CD4-positive, alpha-beta T cell treated with Interleukin-17A for 1 hour (primary cell): ENCODE measurements around the gene CHRNA9.

Experiments
- DNase-seq: peaks from one replicate; pipeline ENCODE4 v3.0.0-alpha.2; 2020

CHRNA9 gene

DNA sequence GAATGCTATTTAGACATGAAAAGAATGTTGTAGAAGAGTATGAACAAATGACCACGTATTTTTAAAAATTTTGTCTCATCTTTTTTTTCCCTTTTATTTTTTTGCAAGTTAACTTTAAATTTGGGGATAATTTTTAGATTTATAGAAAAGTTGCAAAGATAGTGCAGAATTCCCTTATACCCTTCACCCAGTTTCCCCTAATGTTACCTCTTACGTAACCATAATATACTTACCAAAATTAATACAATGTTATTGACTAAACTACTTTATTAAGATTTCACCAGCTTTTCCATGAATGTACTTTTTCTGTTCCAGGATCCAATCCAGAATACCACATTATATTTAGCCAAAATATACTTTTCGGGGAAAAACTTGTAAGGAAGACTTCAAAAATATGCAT is 12.3 kb downstream of the CHRNA9 start:
- DNase-seq, result no peak

- DNase-seq, result no peak
These were observed 12.9 kb downstream of the CHRNA9 start for GRCh38 chr4:40348000-40348399.

DNA sequence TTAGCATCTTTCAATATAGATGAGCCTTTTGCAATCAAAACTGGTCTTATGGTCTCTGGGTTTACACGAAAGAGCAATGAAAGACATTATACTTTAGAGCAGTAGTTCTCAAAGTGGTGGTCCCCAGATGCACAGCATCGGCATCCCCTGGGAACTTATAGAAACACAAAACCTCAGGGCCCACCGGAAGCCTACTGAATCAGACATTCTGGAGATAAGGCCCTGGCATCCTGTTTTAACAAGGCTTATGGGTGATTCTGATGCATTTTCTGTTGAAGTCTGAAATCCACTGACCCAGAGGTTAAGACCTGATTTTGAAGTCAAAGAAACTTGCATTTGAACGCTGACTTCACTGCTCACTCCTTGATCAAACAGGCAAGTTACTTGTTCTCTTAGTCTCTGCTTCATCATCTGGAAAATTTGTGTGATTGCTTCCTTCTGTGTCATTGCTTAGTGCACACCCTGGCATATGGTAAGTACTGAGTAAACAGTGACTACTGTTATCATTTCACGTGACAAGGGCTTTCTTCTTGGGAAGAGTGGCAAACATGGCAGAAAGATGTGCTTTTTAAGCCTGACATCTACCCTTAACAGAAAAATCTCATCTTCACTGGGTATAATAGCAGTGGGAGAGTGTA is 14.5 kb downstream of the CHRNA9 start:
- DNase-seq, result no peak

GRCh38 chr4:40350627-40351227 is 15.6 kb downstream of the CHRNA9 start:
- DNase-seq, result no peak

GRCh38 chr4:40354158-40354557 is 19.0 kb downstream of the CHRNA9 start:
- no peak for DNase-seq

- DNase-seq, result no peak
These were observed 20.0 kb downstream of the CHRNA9 start for GRCh38 chr4:40355131-40355530.

- no peak for DNase-seq
These were observed 22.6 kb downstream of the CHRNA9 start for GRCh38 chr4:40357738-40358137.

DNA sequence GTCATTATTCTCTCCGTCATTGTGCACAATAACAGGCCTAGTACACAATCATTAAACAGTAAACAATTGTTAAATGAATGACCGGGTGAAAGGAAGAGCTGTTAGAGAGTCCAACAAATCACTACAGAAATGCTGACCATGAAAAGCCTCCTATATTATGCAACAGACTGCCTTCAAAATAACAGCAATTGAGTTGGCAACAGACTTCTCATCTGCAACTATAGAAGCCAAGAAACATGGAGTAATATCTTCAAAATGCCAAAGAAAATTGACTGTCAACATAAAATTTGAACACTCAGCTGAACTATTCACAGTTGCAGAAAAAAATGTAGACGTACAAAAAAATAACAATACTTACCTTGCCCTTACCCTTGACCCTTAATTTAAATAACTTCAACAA is 26.2 kb downstream of the CHRNA9 start:
- DNase-seq, result no peak

DNA sequence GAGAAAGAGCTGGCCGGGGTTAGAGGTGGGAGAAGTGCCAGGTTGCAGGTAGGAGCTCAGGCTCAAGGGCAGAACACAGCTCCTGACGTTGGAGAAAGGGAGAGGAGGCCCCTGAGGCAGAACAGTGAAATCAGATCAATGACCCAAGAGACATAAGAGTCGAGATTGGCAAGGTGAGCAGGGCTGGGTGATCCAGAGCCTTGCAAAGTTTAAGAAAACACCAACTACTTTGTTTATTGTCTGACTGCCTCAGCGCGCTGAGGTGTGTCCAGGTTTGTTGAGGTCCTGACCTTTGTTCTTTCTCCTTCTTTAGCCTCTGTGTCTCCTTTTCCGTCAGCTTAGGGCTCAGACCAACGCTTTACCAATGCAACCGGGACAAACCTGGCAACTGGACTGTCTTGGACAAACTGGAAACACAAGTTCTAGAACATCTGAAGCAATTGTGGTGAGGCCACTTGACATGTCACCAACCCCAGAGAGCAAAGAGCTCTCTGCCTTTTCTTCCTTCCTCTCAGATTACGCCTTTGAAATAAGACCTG is 28.3 kb downstream of the CHRNA9 start:
- DNase-seq, result no peak

GRCh38 chr4:40363945-40364344 is 28.8 kb downstream of the CHRNA9 start:
- DNase-seq, result no peak

DNA sequence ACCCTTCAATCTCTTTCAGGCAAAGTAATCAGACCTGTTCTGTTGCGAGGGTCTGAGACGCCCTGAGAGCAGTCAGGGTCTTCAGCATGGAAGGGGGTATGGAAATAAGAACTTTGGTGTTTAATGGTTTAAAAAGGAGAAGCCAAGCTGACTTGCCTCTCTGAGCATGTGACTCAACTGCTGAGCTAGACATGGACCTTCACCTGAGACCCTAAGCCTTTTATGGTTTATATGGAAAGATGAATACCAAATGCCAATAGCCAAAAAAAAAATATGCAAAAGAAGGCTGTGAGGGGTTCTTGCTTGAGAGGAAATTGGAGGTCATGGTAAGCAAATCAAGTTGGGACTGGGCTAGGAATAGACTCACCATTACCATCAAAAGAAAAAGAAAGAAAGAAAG is 30.6 kb downstream of the CHRNA9 start:
- no peak for DNase-seq

- DNase-seq, result no peak
These were observed 32.3 kb downstream of the CHRNA9 start for GRCh38 chr4:40367451-40367850.

DNA sequence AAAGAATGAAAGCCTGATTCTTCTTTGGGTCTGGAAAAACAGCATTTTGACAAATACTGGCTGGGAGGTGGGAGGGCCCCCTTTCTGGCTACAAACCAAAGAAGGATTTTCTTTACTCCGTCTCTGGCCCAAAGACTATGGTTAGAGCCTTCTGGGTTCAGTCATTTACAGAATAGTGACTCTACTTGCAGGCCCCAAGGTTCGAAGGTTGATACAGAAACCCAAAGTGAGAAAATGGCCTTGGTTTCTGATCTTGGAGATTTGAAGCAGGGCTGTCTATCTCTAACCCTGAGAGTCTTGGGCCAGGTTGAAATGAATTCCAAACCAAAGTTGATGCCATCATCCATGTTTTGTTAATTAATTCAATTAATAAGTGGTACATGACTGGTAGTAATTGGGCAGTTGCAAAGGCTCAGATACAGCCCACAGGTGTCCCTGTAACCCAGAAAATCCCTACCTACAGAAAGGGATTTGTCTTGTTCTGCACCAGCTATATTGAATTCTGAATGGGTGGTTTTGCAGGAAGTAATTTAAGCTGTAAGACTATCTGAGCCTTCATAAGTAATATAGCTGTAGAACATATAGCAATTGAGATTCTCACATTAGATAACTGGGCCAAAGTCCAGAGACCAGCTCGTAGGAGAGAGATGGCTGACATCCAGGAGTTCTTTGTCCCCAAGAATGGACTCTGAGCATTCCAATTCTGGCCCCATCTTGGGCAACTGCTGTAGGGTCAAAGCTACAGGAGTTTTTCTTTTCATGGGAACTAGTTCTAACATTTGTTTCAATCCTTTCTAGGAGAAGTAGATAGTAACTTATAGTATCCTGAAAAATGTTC is 34.5 kb downstream of the CHRNA9 start:
- DNase-seq, result no peak

GRCh38 chr4:40372651-40373050 is 37.5 kb downstream of the CHRNA9 start:
- no peak for DNase-seq

DNA sequence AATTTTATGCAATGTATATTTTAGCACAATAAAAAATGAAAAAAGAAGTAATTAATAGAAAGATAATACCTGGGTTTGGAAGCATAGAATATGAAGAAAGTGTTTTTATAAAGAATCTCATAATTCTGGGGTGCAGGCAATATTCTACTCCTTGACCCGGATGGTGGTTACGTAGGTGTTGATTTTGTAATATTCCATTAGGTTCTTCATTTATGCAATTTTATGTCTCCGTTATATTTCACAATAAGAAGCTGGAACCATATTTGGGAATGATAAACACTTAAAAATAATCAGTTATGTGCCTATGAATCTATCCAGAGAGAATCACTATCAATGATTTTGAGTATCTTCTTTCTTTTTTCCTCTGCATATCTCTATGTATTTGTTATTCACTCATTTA is 38.5 kb downstream of the CHRNA9 start:
- DNase-seq, result no peak

- no peak for DNase-seq
These were observed 40.0 kb downstream of the CHRNA9 start for GRCh38 chr4:40375095-40375494.

DNA sequence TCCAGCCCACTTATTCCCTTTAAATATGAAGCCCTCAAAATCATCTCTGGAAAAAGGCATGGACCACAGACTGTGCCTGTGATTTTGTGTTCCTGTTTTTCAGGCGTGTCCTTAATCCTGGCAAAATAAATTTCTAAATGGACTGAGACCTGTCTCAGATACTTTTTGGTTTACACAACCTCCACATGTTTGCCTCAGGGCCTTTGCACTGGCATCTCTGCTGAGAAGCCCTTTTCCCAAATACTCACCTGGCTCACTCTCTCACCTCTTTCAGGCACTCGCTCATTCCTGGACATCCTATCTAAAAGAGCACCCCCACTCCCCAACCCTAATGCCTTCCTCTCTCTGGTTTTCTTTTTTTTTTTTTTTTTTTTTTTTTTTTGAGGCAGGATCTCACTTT is 40.5 kb downstream of the CHRNA9 start:
- no peak for DNase-seq

GRCh38 chr4:40377512-40378365 is 42.6 kb downstream of the CHRNA9 start:
- no peak for DNase-seq

GRCh38 chr4:40378619-40379018 is 43.5 kb downstream of the CHRNA9 start:
- no peak for DNase-seq

GRCh38 chr4:40379248-40379647 is 44.1 kb downstream of the CHRNA9 start:
- no peak for DNase-seq

GRCh38 chr4:40380647-40381046 is 45.5 kb downstream of the CHRNA9 start:
- no peak for DNase-seq

DNA sequence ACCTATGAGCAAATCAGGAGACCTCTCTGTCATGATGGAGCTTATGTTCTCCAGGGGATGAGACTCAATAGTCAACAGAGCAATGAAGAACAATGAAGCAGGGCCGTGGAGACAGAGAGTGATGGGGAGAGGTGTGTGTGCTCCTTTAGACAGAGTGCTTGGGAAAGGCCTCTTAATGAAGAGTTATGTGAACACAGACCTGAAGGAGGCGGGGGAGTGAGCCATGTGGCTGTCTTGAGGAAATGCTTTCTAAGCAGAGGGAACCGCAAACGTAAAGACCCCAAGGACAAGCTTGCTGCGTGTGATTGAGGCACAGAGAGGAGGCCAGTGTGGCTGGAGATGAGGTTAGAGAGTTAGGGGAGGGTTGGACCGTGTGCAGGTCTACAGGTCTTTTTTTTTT is 53.1 kb downstream of the CHRNA9 start:
- DNase-seq, result no peak

- DNase-seq, result no peak
These were observed 54.9 kb downstream of the CHRNA9 start for GRCh38 chr4:40389986-40390385.
